GM21717 (cell line): ENCODE measurements around the gene TMC1.
"Not testable (repeated sequence)": the region's sequence is repeated elsewhere in the genome, so short reads cannot be mapped to it uniquely, and the experiment has no call there.

Source experiments
- ATAC-seq: cut with Tn5 transposase; IDR thresholded peaks from one replicate; pipeline ENCODE4 v1.9.1; 2021; ENCODE audit warnings: mild to moderate bottlenecking, moderate library complexity; ENCODE audit not compliant: unreplicated experiment

The TMC1 gene

DNA sequence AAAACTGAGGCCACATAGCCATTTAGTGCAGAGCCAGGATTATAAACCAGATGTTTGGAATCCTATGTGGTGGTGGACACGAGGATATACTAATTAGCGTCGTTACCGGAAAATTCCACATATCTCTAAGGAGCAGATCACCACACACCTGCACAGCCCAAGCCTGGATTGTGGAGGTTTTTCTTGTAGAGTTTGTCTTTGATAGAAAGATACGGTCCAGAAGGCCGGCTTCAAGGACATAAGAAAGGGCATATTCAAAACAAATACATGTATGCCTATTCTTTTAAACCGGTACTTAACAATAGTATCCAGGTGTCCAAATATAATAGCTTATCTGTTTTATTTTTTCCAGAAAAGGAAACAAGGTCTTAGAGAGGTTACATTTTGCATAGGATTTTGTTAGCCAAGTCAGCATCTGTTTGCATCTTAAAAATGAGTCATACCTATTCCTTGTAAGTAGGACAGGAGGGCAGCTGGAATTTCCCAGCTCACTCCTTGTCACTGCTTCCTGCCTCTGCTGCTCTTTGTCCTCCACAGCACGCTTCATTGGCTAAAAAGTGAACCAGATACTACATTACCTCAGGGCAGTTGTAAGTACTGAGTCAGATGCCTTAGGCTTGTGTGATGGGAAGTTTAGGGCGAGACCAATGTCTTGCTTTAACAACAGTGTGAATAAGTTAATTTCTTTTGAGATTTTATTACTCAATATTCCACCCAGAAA is 3.6 kb downstream of the TMC1 start:
- peak; percentile 51 for ATAC-seq

DNA sequence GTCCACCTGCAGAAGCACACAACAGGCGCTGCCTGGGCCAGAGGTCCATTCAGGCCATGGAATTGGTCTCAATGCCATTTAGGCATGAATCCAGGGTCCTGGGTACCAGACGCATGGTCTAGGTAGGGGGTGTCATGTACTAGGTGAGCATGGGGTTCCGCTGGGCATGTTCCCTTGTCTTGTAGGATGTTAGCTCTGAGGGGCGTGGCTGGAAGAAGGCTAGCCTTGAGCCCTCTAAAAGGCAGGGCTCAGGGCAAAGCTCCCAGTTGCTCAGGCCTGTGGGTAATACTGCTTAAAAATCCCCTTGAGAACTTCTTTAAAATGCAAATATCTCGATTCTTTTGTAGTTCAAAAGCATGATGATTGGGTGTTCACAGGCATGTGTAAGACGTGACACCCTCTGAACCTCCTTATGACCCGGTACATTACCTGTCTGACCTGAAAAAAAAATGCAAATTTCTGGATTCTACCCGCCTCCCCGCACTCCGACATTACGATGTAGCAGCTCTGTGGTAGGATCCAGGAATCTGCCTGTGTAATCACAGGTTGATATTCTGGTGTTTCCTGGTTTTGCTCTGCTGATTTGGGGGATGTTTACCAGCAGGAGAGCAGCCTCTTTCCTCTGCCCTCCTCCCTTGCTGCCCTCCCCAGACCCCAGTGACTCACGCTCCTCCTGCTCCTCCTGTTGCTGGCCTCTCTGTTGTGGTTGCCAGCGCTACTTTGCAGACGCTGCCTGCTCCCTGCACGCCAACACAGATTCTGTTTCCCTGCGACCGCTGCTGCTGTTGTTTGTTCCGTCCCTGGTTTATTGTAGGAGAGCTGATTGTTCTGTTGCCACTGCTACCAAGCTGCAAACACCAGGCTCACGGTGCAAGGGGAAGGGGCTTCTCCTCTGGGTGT is 5.7 kb downstream of the TMC1 start:
- ATAC-seq, result peak; percentile 86

DNA sequence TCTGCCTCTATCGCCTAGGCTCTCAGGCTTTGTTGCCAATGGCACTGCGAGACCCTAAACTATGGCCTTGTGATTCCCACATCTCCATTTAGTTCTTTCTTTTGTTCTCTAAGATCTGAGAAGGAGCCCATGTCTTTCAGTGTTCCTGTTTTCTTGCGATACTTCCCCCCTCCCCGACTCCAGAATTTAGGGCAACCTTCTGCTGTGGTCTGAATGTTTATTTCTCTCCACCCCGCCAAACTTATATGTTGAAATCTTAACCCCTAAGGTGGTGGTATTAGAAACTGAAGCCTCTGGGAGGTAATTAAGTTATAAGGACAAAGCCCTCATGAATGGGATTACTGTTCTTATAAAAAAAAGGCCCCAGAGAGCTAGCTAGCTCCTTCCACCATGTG is 6.4 kb downstream of the TMC1 start:
- ATAC-seq, result no peak

DNA sequence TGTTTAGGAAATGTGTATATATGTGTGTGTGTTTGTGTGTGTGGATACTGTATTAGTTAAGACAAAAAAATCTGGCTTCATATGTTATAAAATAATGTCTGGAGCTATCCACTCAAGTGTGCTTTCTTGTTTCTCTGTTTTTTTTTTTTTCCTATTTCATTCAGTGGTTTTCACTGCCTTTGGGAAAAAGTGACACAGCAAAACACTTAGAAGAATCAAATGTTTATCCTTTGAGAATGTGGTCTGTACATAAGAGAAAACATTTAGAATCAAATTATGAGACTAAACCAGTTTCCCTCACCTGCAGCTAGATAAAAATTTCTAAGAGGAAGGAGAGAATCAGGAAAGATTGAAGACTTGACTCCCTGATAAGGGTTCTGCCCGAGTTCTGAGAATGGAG is 8.1 kb downstream of the TMC1 start:
- ATAC-seq, result no peak

DNA sequence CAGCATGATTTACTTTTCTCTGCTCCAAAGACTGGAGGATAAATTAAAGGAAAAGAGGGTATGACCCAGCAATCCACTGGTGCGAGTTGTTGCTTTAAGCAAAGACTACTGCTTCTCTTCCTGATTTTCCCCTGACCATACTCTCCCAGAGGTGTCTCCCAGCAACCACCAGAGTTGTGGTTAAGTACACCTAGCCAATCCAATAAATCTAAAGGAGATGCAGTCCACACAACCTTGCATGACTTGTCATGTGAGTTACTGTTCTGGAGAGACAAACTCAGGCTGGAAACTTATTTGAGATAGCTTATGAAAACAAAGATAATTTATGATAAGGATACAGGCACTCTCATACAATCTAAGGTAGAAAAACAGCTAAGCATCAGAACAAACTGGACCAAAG is 11.9 kb downstream of the TMC1 start:
- no peak for ATAC-seq

DNA sequence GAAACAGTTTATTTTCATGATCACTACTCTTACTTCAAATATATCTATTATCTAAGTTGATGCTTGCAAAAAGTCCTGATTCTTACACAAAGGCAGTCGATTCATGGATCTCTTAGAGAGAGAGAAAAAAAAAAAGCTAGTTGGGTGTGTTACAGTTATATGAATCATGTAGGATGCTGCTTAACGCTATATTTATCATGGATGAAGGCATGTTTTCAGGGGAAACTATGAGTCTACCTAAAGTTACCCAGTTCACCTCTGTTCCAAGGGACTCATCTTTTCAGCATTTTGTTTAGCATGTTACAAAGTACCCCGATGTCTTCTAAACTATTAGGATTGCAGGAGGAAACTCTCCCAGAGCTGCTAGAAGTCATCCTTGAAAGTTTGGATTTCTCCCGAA is 13.5 kb downstream of the TMC1 start:
- ATAC-seq, result no peak

DNA sequence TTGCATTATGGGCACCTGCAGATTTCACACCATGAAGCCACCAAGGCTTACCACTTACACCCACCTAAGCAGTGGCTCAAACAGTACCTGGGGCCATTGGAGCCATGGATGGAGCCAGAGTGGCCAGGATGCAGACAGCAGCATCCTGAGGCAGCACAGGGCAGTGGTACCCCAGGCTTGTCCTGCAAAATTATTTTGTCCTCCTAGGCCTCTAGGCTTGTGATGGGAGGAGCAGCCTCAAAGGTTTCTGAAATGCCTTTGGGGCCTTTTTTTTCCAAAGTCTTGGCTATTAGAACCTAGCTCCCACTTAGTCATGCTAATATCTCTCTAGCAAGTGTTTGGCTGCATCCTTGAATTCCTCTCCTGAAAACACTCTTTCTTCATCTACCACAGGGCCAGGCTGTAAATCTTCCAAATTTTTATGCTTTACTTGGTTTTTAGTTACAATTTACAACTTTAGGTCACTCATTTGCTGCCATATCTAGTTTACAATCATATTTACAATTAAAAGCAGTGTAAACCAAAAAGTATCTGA is 15.7 kb downstream of the TMC1 start:
- no peak for ATAC-seq

DNA sequence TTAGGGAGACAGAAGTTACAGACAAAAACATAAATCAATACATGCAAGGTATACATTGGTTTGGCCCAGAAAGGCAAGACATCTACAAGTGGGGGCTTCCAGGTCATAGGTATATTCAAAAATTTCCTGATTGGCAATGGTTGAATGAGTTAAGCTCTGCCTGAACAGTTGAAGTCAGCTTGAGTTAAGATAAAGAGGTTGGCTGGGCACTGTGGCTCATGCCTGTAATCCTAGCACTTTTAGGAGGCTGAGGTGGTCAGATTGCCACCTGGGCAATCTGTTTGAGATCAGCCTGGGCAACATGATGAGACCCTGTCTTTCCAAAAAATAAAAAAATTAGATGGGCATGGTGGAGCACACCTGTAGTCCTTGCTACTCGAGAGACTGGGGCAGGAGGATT is 16.3 kb downstream of the TMC1 start:
- no peak for ATAC-seq

DNA sequence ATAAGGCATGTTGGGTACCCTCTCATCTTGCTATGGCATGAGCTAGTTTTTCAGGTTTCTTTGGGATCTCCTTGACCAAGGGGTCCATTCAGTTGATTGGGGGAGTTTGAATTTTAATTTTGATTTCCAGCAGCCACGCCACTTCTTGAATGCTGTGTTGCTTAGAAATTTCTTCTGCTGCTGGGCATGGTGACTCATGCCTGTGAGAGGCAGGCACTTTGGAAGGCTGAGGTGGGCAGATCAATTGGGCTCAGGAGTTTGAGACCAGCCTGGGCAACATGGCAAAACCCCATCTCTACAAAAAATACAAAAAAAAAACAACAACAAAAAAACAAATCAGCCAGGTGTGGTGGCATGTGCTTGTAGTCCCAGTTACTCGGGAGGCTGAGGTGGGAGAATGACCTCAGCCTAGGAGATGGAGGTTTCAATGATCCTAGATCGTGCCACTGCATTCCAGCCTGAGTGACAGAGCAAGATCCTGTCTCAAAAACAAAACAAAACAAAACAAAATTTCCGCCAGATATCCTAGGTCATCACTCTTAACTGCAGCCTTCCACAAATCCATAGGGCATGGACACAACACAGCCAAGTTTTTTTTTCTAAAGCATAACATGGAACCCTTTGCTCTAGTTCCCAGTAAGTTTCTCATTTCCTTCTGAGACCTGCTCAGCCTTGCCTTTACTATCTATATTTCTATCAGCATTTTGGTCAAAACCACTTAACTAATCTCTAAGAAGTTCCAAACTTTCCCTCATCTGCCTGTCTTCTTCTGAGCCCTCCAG is 17.7 kb downstream of the TMC1 start:
- no peak for ATAC-seq

DNA sequence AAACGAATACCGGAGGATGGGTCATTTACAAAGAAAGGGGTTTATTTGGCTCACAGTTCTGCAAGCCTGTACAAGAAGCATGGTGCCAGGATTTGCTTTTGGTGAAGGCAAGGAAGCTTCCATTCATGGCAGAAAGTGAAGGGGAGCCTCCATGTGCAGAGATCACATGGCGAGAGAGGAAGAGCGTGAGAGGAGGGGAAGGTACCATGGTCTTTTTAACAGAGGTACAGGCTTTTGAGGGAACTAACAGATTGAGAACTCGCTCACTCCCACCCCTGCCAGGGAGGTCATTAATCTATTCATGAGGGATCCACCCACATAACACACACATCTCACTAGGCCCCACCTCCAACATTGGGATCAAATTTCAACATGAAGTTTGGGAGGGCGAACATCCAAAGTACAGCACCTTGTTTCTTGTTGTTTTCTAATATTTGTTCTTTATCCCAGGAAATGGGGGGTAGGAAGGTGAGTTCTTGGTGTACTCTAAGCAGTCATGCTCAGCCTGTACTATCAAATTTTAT is 18.5 kb downstream of the TMC1 start:
- no peak for ATAC-seq

DNA sequence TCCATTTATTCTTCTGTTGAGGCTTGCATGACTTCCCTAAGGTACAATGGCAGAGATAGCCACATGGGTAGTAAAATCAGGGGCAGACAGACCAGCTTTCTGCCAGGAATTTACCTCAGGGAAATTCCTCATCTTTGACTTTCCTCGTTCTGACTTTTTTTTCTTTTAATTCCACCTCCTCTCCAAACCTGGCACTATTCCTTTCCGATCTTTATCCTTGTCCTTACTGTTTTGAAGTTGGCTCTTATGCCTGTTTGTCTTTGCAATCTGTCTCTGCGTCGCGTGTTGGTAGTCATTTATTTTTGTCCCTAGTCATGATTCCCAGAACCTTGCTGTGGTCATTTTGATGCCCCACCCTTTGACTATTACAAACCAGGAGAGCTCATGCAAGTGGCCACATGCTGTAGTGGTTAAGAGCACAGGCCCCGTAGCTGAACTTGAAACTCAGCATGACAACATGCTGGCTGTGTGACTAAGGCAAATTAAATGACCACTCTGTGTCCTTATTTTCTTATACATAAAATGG is 19.0 kb downstream of the TMC1 start:
- ATAC-seq, result no peak

DNA sequence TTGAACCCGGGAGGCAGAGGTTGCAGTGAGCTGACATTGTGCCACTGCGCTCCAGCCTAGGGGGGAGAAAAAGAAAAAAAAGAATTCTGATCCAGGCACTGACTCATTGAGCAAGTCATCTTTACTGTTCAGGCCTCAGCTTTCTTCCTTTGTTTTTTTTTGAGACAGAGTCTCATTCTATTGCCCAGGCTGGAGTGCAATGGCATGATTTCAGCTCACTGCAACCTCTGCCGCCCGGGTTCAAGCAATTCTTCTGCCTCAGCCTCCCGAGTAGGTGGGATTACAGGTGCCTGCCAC is 21.1 kb downstream of the TMC1 start:
- not testable (repeated sequence) for ATAC-seq

DNA sequence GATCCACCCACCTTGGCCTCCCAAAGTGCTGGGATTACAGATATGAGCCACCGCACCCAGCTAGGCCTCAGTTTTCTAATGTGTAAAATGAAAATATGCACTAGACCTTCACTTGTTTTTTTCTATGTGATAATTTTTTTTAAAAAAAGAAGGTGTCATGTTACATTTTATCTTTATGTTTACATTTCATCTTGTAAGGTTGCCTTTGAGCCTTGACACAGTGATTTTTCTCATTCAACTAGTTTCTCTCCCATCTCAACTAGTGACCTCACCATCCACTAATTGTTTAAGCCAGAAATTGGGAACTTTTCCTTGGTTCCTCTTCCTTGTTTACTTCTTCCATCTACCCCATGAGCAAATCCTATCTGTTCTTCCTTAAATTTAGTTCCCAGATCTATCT is 21.5 kb downstream of the TMC1 start:
- ATAC-seq, result no peak

DNA sequence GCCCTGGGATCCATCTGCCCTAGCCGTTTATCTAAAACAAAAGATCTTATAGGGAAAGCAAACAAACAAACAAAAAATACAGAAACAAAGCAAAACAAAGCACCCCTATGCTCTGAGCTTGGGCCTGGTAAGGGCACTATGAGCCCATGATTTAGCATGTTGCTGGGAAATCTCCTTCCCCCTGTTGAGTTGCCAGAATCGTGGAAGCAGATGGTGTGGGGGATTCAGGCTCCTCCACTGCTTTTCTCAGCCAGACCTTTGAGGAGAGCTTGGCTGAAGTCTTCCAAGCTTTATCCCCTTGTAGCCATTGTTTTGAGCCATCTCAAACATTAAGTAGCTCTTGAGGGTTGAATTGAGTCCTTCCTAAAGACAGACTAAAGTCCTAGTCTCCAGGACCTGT is 29.9 kb downstream of the TMC1 start:
- no peak for ATAC-seq

DNA sequence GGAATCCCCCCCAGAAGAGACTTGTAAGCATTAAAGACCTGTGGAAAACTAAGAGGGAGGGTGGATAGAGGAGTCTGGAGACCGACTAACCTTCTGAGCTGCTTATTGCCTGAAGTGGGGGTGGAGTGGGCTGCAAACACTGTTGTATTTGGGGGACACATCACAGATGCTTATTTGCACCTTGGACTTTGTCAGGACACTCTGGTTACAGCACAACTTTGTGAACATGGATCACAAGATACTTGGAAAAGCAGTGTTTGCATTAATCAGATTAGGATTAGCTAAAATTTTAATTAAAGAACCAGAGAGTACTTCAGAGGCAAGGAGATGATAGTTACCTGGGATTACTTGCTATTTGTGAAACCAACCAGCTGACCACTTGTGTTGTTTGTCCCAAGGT is 30.9 kb downstream of the TMC1 start:
- ATAC-seq, result no peak

DNA sequence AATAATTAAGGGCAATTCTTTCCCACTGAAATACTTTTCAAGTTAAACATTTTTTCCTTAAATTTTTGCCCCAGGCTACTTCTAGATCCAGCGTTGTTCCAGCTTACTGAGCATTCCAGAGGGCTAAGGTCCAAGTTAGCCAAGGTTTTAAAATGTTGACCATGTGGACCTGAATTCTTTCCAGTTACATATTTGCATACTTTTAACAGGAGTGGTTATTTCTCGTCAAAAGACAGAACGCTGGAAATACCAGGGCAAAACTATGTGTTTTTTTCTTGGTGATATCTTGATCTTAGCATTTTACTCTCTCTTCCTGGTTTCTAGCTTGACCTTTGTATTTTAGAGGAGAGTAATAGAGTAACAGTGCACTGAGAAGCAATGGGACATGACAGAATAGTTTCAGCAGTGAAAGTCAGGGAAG is 32.8 kb downstream of the TMC1 start:
- no peak for ATAC-seq

DNA sequence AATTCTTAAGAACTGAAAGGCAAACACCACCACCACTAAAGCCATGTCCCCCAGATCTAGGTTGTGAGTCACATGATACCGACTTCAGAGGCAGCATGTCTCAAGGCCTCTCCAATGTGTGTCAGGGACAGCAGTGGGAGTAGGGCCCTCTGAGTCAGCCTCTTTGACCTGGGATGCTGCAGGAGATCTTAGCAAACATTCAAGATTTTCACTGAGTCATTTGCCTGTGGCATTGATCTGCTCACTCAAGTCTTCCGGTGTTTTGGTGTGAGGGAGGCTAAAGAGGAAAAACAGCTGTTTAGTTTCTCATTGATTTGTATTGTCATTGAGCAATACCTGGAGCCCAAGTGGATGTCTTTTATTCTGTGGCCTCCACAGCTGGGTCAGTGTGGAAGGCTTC is 36.1 kb downstream of the TMC1 start:
- no peak for ATAC-seq

DNA sequence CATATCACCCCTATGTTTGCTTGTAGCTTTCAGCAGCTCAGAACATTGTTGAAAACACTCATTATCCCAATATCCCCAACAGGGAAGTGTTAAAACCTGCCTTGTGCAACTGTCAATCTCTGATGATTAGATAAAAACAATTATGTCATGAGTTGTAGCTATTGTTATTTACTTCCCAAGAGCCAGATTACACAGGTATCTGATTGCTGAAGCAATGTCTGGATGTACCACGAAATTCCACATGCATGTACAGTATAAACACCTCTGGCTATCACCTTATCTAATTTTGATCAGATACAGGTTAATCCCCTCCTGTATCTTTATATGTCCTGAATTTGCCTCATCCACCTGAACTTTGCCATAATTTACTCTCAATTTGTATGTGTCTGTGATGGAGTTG is 38.7 kb downstream of the TMC1 start:
- no peak for ATAC-seq

DNA sequence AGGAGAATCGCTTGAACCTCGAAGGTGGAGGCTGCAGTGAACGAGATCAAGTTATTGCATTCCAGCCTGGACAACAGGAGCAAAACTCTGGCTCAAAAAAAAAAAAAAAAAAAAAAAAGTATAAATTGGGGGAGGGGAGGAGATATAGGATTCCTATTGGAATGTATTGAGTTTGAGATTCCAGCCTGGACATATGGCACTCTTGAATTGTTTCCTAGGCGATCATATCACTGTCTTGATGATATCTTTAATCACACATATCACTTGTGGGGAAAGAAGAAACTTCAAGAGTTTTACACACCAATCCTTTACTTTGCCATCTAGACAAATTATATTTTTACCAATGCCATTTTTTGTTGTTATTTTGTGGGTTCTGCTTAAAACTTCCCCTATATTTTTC is 42.4 kb downstream of the TMC1 start:
- ATAC-seq, result no peak

DNA sequence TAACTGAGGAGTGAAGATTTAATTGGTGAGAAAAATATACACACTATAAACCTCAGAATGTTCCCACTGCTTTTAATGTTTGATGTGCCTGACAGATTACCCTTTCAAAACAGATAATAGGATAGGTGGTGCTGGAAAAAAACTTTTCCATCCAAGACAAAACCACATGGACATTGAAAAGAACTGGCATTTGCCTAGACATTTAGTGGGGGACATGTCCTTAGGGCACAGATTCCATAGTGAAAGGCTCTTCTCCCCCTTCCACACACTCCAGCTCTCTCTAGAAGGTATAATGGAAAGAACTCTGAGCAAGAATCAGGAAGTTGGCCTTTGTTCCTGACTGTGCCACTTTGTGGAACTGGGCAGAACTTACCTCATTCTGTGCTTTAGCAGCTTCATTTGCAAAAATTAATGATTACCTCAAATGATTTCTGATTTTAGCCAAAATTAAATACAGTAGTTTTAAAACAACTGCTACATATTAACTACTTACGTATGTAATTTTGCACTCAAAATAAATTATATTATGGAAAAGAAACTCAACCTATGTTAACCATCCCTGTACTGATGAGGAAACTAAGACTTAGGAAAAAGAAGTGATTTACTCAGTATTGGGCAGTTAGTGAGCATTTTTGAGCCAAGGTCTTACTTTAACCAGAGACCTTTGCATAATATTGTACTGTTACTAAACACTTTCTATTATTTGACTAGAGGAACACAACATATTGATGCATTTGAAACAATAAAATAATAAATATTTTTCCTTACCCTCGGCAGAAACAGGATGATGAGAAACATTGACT is 43.3 kb downstream of the TMC1 start:
- ATAC-seq, result no peak
